ENCODE measurements around the gene CAV3.

The CAV3 gene

DNA sequence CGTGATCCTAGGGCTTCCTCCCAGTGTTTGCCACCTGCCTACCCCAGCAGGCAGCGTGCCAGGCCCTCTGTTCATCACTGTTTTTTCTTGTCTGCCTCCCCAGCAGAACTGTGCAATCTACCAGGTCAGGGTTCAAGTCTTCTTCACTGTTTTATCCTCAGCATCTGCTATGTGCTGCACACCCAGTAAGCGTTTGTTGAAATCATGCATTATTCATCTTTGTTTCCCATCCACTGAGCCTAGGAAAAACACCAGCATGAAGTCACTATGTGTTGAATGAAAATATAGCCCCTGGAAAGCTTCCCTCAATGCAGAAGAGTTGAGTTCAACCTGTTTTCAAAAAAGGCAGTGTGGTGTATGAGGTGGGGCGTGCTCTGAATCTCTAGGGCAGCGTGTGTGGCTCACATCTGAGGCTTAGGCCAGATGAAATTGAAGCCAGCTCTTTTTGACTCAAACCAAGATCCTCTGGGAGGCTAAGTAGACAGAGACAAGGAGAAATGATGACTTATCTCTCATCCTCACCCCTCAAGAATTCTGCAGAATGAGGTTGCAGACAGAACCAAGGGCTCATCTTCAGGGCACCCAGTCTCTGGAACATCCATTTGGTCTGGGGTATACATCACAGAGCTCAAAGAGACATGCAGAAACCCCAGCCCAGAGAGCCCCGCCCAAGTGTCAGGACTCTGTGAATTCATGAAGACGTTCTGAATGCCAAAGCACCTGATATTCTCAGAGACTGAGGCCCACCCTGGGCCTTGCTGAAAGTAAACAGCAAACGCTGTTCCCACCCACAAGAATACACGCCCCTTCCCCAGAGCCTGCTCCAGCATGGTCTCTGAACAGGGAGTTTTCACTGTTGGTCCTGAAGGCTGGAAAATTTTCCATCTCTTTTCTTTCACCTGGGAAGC is 5.7 kb upstream of the CAV3 start:
- H3K4me3 ChIP-seq (ENCODE audit: control insufficient read depth, low read depth, low read length) = no peak overlapping the region
- no peak for DNase-seq (ENCODE audit: low read depth)
- TF ChIP-seq, protein P1, sequence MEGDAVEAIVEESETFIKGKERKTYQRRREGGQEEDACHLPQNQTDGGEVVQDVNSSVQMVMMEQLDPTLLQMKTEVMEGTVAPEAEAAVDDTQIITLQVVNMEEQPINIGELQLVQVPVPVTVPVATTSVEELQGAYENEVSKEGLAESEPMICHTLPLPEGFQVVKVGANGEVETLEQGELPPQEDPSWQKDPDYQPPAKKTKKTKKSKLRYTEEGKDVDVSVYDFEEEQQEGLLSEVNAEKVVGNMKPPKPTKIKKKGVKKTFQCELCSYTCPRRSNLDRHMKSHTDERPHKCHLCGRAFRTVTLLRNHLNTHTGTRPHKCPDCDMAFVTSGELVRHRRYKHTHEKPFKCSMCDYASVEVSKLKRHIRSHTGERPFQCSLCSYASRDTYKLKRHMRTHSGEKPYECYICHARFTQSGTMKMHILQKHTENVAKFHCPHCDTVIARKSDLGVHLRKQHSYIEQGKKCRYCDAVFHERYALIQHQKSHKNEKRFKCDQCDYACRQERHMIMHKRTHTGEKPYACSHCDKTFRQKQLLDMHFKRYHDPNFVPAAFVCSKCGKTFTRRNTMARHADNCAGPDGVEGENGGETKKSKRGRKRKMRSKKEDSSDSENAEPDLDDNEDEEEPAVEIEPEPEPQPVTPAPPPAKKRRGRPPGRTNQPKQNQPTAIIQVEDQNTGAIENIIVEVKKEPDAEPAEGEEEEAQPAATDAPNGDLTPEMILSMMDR (conservative IDR thresholded peaks at IDR 0.05; ENCODE audit: control insufficient read depth, insufficient read depth, low read depth, low read length) = no peak

DNA sequence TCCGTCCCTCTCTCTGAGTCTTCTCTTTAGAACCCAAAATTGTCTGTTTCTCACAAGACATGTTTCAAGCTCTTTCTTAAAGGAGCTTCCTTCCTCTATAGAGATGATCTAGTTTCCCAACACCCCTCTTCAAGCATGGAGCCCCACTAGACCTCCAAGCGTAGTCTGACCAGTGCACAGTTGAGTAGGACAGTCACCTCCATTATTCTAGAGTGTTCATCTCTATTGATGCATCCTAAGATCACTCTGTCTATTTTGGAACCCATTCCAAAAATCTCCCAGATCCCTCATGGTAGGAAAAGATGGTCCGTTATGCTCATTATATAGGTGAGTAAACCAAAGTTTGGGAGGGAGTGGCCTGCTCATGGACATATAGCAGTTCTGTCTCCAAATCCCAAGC is 4.1 kb upstream of the CAV3 start:
- TF ChIP-seq, protein P1 (conservative IDR thresholded peaks at IDR 0.05; ENCODE audit: control insufficient read depth, insufficient read depth, low read depth, low read length) = no peak
- no peak overlapping the region for H3K4me3 ChIP-seq (ENCODE audit: control insufficient read depth, low read depth, low read length)
- DNase-seq (ENCODE audit: low read depth) = no peak

DNA sequence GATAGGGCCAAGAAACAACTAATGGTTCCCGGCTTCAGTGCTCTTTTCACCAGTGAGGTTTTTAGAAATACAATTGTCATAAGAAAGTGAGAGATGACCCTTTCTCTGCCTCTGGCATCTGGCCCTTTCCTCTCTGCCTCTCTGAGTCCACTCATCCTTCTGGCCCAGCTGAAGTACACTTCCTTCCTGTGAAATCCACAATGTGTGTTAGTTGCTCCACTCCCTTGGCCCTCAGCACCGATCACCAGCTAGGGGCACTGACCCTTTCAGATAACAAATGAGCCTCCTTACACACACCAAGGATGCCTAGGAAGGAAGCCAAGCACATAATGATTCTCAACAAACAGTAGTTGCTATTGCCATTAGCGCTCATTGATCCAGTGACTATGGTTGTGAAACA is 2.9 kb upstream of the CAV3 start:
- TF ChIP-seq, protein P1 (conservative IDR thresholded peaks at IDR 0.05; ENCODE audit: control insufficient read depth, insufficient read depth, low read depth, low read length) = no peak
- no peak overlapping the region for H3K4me3 ChIP-seq (ENCODE audit: control insufficient read depth, low read depth, low read length)
- peak; percentile 46 for DNase-seq (ENCODE audit: low read depth)

GRCh38 chr3:8732413-8732812 is 1.2 kb upstream of the CAV3 start:
- no peak for DNase-seq (ENCODE audit: low read depth)
- TF ChIP-seq, protein P1 (conservative IDR thresholded peaks at IDR 0.05; ENCODE audit: control insufficient read depth, insufficient read depth, low read depth, low read length) = no peak

GRCh38 chr3:8734137-8734878 is 706 bp downstream of the CAV3 start:
- TF ChIP-seq, protein P1 (conservative IDR thresholded peaks at IDR 0.05; ENCODE audit: control insufficient read depth, insufficient read depth, low read depth, low read length) = no peak
- no peak for DNase-seq (ENCODE audit: low read depth)
- H3K4me3 ChIP-seq (ENCODE audit: control insufficient read depth, low read depth, low read length) = no peak overlapping the region

More at GRCh38 chr3:8732413-8732812, 1.2 kb upstream of the CAV3 start:
- no peak overlapping the region for H3K4me3 ChIP-seq (ENCODE audit: control insufficient read depth, low read depth, low read length)

GRCh38 chr3:8734908-8735307 is 1.3 kb downstream of the CAV3 start:
- DNase-seq (ENCODE audit: low read depth) = no peak
- TF ChIP-seq, protein P1 (conservative IDR thresholded peaks at IDR 0.05; ENCODE audit: control insufficient read depth, insufficient read depth, low read depth, low read length) = no peak
- no peak overlapping the region for H3K4me3 ChIP-seq (ENCODE audit: control insufficient read depth, low read depth, low read length)
